ENCODE results near the gene SCAF8. TPM values are rescaled to one million over a fixed set of nuclear protein-coding genes. Genes with fewer than 3 reads are reported as not detected.

The SCAF8 gene
- total and polyA plus RNA-seq, 4 experiments from 2014 or later = 4.5 to 60.5 (median 40.2) TPM

GRCh38 chr6:154758125-154758524, 24.9 kb downstream of the SCAF8 start:
- Mint-ChIP-seq H3K36me3 (peaks cover 11 to 29% of the 10 kb centered on the region in 2 donors), H3K9me3 (no peaks in the 10 kb centered on the region), H3K27me3 (no peaks in the 10 kb centered on the region), H3K4me3 (peak overlapping the region in 2 of 8 donors; percentile 20 to 42), H3K27ac (peak overlapping the region in 2 of 7 donors; percentile 32 to 55), H3K4me1 (peaks cover 40 to 65% (median 56%) of the 10 kb centered on the region in 4 donors)
- Histone ChIP-seq H3K36me3 (ENCODE audit: insufficient read depth, low read length) (no peaks in the 10 kb centered on the region), H3K4me3 (ENCODE audit: low read length in 2 of 2) (no peak overlapping the region), H3K4me1 (ENCODE audit: insufficient read depth, low read length) (peaks cover 51% of the 10 kb centered on the region), H3K9me3 (ENCODE audit: control insufficient read depth in 1 of 2, low read length in 2 of 2) (no peaks in the 10 kb centered on the region), H3K27me3 (ENCODE audit: insufficient read depth, low read length) (no peaks in the 10 kb centered on the region), H3K27ac (ENCODE audit: low read depth, low read length) (no peak overlapping the region)
- ChIA-PET POLR2A (ENCODE audit: partially characterized antibody) (interaction anchor here (0.6 kb wide), 1 partner anchor 57 kb away, joined by 3 read pairs; no protein-coding TSS in a partner anchor), CTCF (ENCODE audit: partially characterized antibody) (no interaction called here)
- intact Hi-C loops (cut with micrococcal nuclease) = no loop called here
- DNase-seq = no peak

- peaks cover 55 to 77% (median 66%) of the 10 kb centered on the region in 4 donors for H3K4me1 Mint-ChIP-seq
- POLR2A ChIA-PET (ENCODE audit: partially characterized antibody) = no interaction called here
These were observed 30.4 kb downstream of the SCAF8 start for GRCh38 chr6:154763650-154764049.

GRCh38 chr6:154765273-154765672, 32.1 kb downstream of the SCAF8 start:
- Histone ChIP-seq H3K4me3 (ENCODE audit: low read length in 2 of 2) (no peak overlapping the region), H3K36me3 (ENCODE audit: insufficient read depth, low read length) (no peaks in the 10 kb centered on the region), H3K9me3 (ENCODE audit: control insufficient read depth in 1 of 2, low read length in 2 of 2) (no peaks in the 10 kb centered on the region), H3K27me3 (ENCODE audit: insufficient read depth, low read length) (no peaks in the 10 kb centered on the region), H3K4me1 (ENCODE audit: insufficient read depth, low read length) (peaks cover 81% of the 10 kb centered on the region), H3K27ac (ENCODE audit: low read depth, low read length) (no peak overlapping the region)
- no peak for DNase-seq
- Mint-ChIP-seq H3K36me3 (peaks cover 3 to 15% of the 10 kb centered on the region in 2 donors), H3K4me3 (peak overlapping the region in 1 of 8 donors; percentile 40), H3K4me1 (peaks cover 57 to 83% (median 73%) of the 10 kb centered on the region in 4 donors), H3K9me3 (no peaks in the 10 kb centered on the region), H3K27me3 (no peaks in the 10 kb centered on the region), H3K27ac (peak overlapping the region in 2 of 7 donors; percentile 23 to 38)
- intact Hi-C loops (cut with micrococcal nuclease) = no loop called here
- CTCF ChIA-PET (ENCODE audit: partially characterized antibody) = interaction anchor here (1.6 kb wide), 1 partner anchor 89 kb away, joined by 4 read pairs; no protein-coding TSS in a partner anchor
- POLR2A ChIA-PET (ENCODE audit: partially characterized antibody) = no interaction called here

More at GRCh38 chr6:154763650-154764049, 30.4 kb downstream of the SCAF8 start:
- Histone ChIP-seq H3K36me3 (ENCODE audit: insufficient read depth, low read length) (no peaks in the 10 kb centered on the region), H3K4me1 (ENCODE audit: insufficient read depth, low read length) (peaks cover 75% of the 10 kb centered on the region), H3K27ac (ENCODE audit: low read depth, low read length) (no peak overlapping the region), H3K27me3 (ENCODE audit: insufficient read depth, low read length) (no peaks in the 10 kb centered on the region), H3K4me3 (ENCODE audit: low read length in 2 of 2) (no peak overlapping the region), H3K9me3 (ENCODE audit: control insufficient read depth in 1 of 2, low read length in 2 of 2) (no peaks in the 10 kb centered on the region)
- Mint-ChIP-seq H3K27me3 (no peaks in the 10 kb centered on the region), H3K9me3 (no peaks in the 10 kb centered on the region), H3K36me3 (peaks cover 3 to 17% of the 10 kb centered on the region in 2 donors), H3K27ac (peak overlapping the region in 3 of 7 donors; percentile 6 to 71 (median 23)), H3K4me3 (peak overlapping the region in 5 of 8 donors; percentile 1 to 52 (median 14))
- intact Hi-C loops (cut with micrococcal nuclease) = no loop called here
- CTCF ChIA-PET (ENCODE audit: partially characterized antibody) = no interaction called here
- DNase-seq = no peak

GRCh38 chr6:154766288-154766687, 33.1 kb downstream of the SCAF8 start:
- Mint-ChIP-seq H3K4me1 (peaks cover 62 to 88% (median 77%) of the 10 kb centered on the region in 4 donors), H3K27me3 (no peaks in the 10 kb centered on the region), H3K9me3 (no peaks in the 10 kb centered on the region), H3K27ac (peak overlapping the region in 1 of 7 donors; percentile 73), H3K36me3 (peaks cover 5 to 14% of the 10 kb centered on the region in 2 donors), H3K4me3 (peak overlapping the region in 5 of 8 donors; percentile 1 to 78 (median 58))
- no peaks in the 10 kb centered on the region for H3K36me3 ChIP-seq (ENCODE audit: insufficient read depth, low read length)
- ChIA-PET POLR2A (ENCODE audit: partially characterized antibody) (no interaction called here), CTCF (ENCODE audit: partially characterized antibody) (no interaction called here)
- intact Hi-C loops (cut with micrococcal nuclease) = loop anchor here (2.0 kb wide), 1 partner anchor 21 kb away; no protein-coding TSS in a partner anchor
- H3K9me3 ChIP-seq (ENCODE audit: control insufficient read depth in 1 of 2, low read length in 2 of 2) = no peaks in the 10 kb centered on the region
- H3K4me1 ChIP-seq (ENCODE audit: insufficient read depth, low read length) = peaks cover 86% of the 10 kb centered on the region
- H3K27me3 ChIP-seq (ENCODE audit: insufficient read depth, low read length) = no peaks in the 10 kb centered on the region
- H3K4me3 ChIP-seq (ENCODE audit: low read length in 2 of 2) = no peak overlapping the region
- H3K27ac ChIP-seq (ENCODE audit: low read depth, low read length) = no peak overlapping the region
- DNase-seq = no peak

GRCh38 chr6:154767003-154767723, 33.9 kb downstream of the SCAF8 start:
- H3K4me3 Mint-ChIP-seq = peak overlapping the region in 1 of 8 donors; percentile 39
- H3K36me3 Mint-ChIP-seq = peaks cover 12 to 16% of the 10 kb centered on the region in 2 donors

GRCh38 chr6:154768280-154768679, 35.1 kb downstream of the SCAF8 start:
- H3K27me3 Mint-ChIP-seq = no peaks in the 10 kb centered on the region
- peaks cover 11 to 12% of the 10 kb centered on the region in 2 donors for H3K36me3 Mint-ChIP-seq
- no peak for DNase-seq
- Histone ChIP-seq H3K27me3 (ENCODE audit: insufficient read depth, low read length) (no peaks in the 10 kb centered on the region), H3K4me3 (ENCODE audit: low read length in 2 of 2) (no peak overlapping the region), H3K9me3 (ENCODE audit: control insufficient read depth in 1 of 2, low read length in 2 of 2) (no peaks in the 10 kb centered on the region), H3K36me3 (ENCODE audit: insufficient read depth, low read length) (no peaks in the 10 kb centered on the region), H3K27ac (ENCODE audit: low read depth, low read length) (no peak overlapping the region), H3K4me1 (ENCODE audit: insufficient read depth, low read length) (peaks cover 88% of the 10 kb centered on the region)
- peaks cover 61 to 95% (median 82%) of the 10 kb centered on the region in 4 donors for H3K4me1 Mint-ChIP-seq
- POLR2A ChIA-PET (ENCODE audit: partially characterized antibody) = interaction anchor here (1.1 kb wide), 1 partner anchor 30 kb away, joined by 4 read pairs; no protein-coding TSS in a partner anchor
- CTCF ChIA-PET (ENCODE audit: partially characterized antibody) = no interaction called here
- H3K27ac Mint-ChIP-seq = no peak overlapping the region
- H3K4me3 Mint-ChIP-seq = peak overlapping the region in 2 of 8 donors; percentile 11 to 22
- H3K9me3 Mint-ChIP-seq = no peaks in the 10 kb centered on the region
- intact Hi-C loops (cut with micrococcal nuclease) = no loop called here

More at GRCh38 chr6:154767003-154767723, 33.9 kb downstream of the SCAF8 start:
- Histone ChIP-seq H3K9me3 (ENCODE audit: control insufficient read depth in 1 of 2, low read length in 2 of 2) (no peaks in the 10 kb centered on the region), H3K4me3 (ENCODE audit: low read length in 2 of 2) (no peak overlapping the region), H3K27ac (ENCODE audit: low read depth, low read length) (no peak overlapping the region), H3K27me3 (ENCODE audit: insufficient read depth, low read length) (no peaks in the 10 kb centered on the region), H3K36me3 (ENCODE audit: insufficient read depth, low read length) (no peaks in the 10 kb centered on the region), H3K4me1 (ENCODE audit: insufficient read depth, low read length) (peaks cover 88% of the 10 kb centered on the region)
- Mint-ChIP-seq H3K9me3 (no peaks in the 10 kb centered on the region), H3K4me1 (peaks cover 65 to 92% (median 82%) of the 10 kb centered on the region in 4 donors), H3K27me3 (no peaks in the 10 kb centered on the region), H3K27ac (peak overlapping the region in 2 of 7 donors; percentile 18 to 65)
- CTCF ChIA-PET (ENCODE audit: partially characterized antibody) = no interaction called here
- DNase-seq = no peak
- intact Hi-C loops (cut with micrococcal nuclease) = loop anchor here (2.0 kb wide), 1 partner anchor 20 kb away; no protein-coding TSS in a partner anchor
- POLR2A ChIA-PET (ENCODE audit: partially characterized antibody) = interaction anchor here (1.1 kb wide), 1 partner anchor 29 kb away, joined by 4 read pairs; no protein-coding TSS in a partner anchor

- Histone ChIP-seq H3K4me1 (ENCODE audit: insufficient read depth, low read length) (peaks cover 43% of the 10 kb centered on the region), H3K36me3 (ENCODE audit: insufficient read depth, low read length) (no peaks in the 10 kb centered on the region), H3K27me3 (ENCODE audit: insufficient read depth, low read length) (no peaks in the 10 kb centered on the region), H3K27ac (ENCODE audit: low read depth, low read length) (no peak overlapping the region), H3K9me3 (ENCODE audit: control insufficient read depth in 1 of 2, low read length in 2 of 2) (no peaks in the 10 kb centered on the region), H3K4me3 (ENCODE audit: low read length in 2 of 2) (no peak overlapping the region)
- H3K9me3 Mint-ChIP-seq = no peaks in the 10 kb centered on the region
- H3K36me3 Mint-ChIP-seq = peaks cover 24 to 37% of the 10 kb centered on the region in 2 donors
- intact Hi-C loops (cut with micrococcal nuclease) = no loop called here
- peak overlapping the region in 5 of 7 donors; percentile 24 to 61 (median 53) for H3K27ac Mint-ChIP-seq
- H3K4me1 Mint-ChIP-seq = peaks cover 39 to 72% (median 52%) of the 10 kb centered on the region in 4 donors
- no peaks in the 10 kb centered on the region for H3K27me3 Mint-ChIP-seq
- ChIA-PET CTCF (ENCODE audit: partially characterized antibody) (no interaction called here), POLR2A (ENCODE audit: partially characterized antibody) (interaction anchor here (1.0 to 1.4 kb wide), 2 partner anchors 9 to 61 kb away, joined by 3 to 5 read pairs; no protein-coding TSS in a partner anchor)
- DNase-seq = no peak
- H3K4me3 Mint-ChIP-seq = peak overlapping the region in 7 of 8 donors; percentile 17 to 57 (median 30)
These were observed 40.4 kb downstream of the SCAF8 start for GRCh38 chr6:154773610-154774089.
